Measurements from ENCODE around the gene IP6K3.

Gene IP6K3

DNA sequence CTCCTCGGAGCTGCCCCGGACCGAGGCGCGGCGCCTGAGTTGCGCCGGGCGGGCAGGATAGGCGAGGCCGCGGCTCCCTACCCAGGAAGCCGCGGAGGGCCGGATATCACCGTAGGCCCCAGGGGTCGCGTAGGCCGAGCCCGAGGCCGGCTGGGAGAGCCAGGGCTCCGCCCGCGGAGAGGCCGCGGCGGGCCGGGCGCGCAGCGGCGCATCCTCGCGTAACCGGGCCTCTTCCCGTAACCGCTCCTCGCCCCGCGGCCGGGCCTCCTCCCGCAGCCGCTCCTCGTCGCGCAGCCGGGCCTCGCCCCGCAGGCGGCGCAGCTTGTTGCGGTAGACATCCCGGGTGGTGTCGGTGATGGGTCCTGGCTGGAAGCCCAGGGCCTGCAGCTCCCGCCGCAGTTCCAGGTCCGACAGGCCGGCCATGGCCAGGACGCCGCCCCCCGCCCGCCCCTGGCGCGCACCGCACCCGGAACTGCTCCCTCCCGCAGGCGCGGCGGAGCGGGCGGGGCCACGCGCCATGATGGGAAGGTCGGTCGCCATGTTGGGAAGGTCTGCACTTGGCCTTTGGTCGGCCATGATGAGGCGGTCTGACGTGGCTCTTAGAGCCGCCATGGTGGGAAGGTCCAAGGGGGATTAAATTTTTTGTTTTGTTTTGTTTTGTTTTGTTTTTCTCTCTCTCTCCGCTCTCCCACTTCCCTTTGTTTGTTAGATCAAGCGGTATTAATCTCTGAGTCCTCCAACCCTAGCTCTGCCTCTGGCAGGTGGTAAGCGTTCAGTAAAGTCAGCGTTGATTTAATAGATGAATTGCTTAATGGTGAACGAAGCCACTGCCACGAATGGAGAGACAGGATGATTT is 42.2 kb upstream of the IP6K3 start, which contains the start of gene LEMD2:
Gene LEMD2, minus strand, starts transcription at position 437 of the 856 bp plus-strand sequence. Its CDS starts 14 bp downstream, at position 423.
- peaks cover 15% of the 10 kb centered on the region for H3K4me1 ChIP-seq (ENCODE audit: insufficient read depth, insufficient read length)
- peak within 1 kb of the TSS; percentile 96 for H3K9ac ChIP-seq (ENCODE audit: insufficient read length, low read depth)
- peak; percentile 99 for TF ChIP-seq YY1 (IDR thresholded peaks at IDR 0.05; ENCODE audit: insufficient read depth, insufficient read length)
- TF ChIP-seq SUZ12 (IDR thresholded peaks at IDR 0.05; ENCODE audit: extremely low read depth, insufficient read depth, insufficient read length): no peak
- TF ChIP-seq ZNF274 (IDR thresholded peaks at IDR 0.05; ENCODE audit: low read depth, low read length): no peak
- peak; percentile 84 for DNase-seq (ENCODE audit: low read depth, low spot score)
- H3K9me3 ChIP-seq (ENCODE audit: insufficient read depth, low read length): no peaks in the 10 kb centered on the region
- H3K27me3 ChIP-seq (ENCODE audit: insufficient read depth, insufficient read length): no peaks in the 10 kb centered on the region
- peak within 1 kb of the TSS; percentile 85 for H3K4me3 ChIP-seq (ENCODE audit: insufficient read length, low read depth)
- peaks cover 22% of the 10 kb centered on the region for H3K36me3 ChIP-seq (ENCODE audit: insufficient read depth, insufficient read length, low read length)

DNA sequence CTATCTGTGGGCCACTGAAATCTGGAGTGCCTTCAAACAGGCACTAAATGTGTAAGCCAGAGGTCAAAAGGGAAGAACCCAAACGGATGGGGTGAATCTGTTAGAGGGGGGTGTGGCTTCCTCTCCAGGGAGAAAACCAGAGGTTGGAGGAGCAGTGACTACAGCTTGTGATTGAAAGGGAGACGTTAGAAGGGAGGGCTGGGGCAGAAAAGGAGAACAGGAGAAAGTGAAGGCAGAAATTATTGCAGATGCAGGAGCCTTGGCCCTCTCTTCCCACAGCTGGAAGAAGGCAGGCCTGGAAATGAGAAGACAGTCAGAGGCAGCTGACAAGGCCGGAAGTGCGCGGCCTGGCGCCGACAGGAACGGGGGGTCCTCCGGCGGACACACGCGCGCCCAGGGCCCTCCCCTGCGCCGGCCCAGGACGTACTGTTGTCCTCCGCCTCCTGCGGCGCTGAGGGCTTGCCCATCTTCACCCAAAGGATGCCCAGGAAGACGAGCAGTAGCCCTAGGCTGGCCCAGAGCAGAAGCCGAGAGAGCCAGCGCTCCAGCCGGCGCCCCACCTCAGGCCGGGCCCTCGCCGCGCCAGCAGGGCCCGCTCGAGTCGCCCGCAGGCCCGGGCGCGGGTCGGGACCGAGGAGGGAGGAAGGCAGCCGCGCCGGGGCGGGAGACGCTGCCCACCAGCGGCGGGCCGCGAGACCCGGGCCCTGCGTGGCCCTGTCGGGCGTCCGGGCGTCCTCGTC is 41.4 kb upstream of the IP6K3 start:
- no peak for DNase-seq (ENCODE audit: low read depth, low spot score)
- Histone ChIP-seq H3K4me1 (ENCODE audit: insufficient read depth, insufficient read length) (peaks cover 15% of the 10 kb centered on the region), H3K9ac (ENCODE audit: insufficient read length, low read depth) (peak overlapping the region; percentile 96), H3K9me3 (ENCODE audit: insufficient read depth, low read length) (no peaks in the 10 kb centered on the region), H3K27me3 (ENCODE audit: insufficient read depth, insufficient read length) (no peaks in the 10 kb centered on the region), H3K4me3 (ENCODE audit: insufficient read length, low read depth) (peak overlapping the region; percentile 85), H3K36me3 (ENCODE audit: insufficient read depth, insufficient read length, low read length) (peaks cover 30% of the 10 kb centered on the region)
- no peak for TF ChIP-seq ZNF274 (IDR thresholded peaks at IDR 0.05; ENCODE audit: low read depth, low read length)

DNA sequence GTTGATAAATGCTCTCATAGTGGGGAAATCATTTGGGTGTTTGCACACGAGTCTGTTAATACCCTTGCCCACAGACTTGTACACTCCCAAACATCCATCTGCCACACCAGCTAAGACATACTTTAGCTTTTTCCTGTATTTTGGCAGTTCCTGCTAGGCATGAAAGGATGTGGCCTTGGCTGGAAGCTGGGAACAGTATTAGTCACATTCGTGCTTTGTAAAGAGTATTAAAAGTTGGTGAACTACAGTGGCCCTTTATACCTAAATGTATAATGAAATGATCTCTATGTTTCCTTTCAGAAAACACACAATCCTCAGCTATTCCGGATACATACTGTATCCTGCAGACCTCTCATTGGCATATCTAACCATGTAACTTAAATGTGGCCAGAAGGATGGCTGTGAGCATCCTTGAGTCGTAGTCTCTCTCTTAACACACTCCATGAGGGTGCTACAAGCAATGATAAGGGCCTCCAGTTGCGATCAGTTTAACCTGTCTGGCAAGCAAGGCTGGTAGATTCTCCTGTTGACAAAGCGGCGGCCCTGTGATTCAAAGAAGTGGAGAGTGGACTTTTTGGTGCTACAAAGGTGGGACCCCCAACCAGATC is 40.7 kb upstream of the IP6K3 start:
- Histone ChIP-seq H3K4me3 (ENCODE audit: insufficient read length, low read depth) (peak overlapping the region; percentile 85), H3K36me3 (ENCODE audit: insufficient read depth, insufficient read length, low read length) (peaks cover 37% of the 10 kb centered on the region), H3K9ac (ENCODE audit: insufficient read length, low read depth) (peak overlapping the region; percentile 96), H3K27me3 (ENCODE audit: insufficient read depth, insufficient read length) (no peaks in the 10 kb centered on the region), H3K9me3 (ENCODE audit: insufficient read depth, low read length) (no peaks in the 10 kb centered on the region), H3K4me1 (ENCODE audit: insufficient read depth, insufficient read length) (peaks cover 18% of the 10 kb centered on the region)
- DNase-seq (ENCODE audit: low read depth, low spot score): no peak
- TF ChIP-seq YY1 (IDR thresholded peaks at IDR 0.05; ENCODE audit: insufficient read depth, insufficient read length) (no peak), ZNF274 (IDR thresholded peaks at IDR 0.05; ENCODE audit: low read depth, low read length) (no peak), SUZ12 (IDR thresholded peaks at IDR 0.05; ENCODE audit: extremely low read depth, insufficient read depth, insufficient read length) (no peak)

DNA sequence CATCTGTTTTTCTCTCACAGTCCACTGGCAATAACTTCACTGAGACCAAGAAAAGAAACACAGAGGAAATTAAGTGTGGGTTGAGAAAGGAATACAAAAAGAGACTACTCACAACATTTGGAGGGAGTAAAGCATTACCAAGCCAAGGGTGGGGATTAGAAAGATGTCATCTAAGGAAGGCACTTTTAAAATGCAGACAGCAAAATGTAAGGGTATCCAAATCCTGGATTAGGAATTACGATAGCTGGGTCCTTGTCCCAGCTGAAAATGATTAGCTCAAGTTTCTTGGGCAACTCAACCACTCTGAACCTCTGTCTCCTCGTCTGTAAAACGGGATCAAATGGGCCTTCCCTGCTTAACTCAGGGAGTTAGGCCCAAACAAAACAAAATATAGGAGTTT is 40.0 kb upstream of the IP6K3 start:
- Histone ChIP-seq H3K9ac (ENCODE audit: insufficient read length, low read depth) (peak overlapping the region; percentile 96), H3K9me3 (ENCODE audit: insufficient read depth, low read length) (no peaks in the 10 kb centered on the region), H3K36me3 (ENCODE audit: insufficient read depth, insufficient read length, low read length) (peaks cover 44% of the 10 kb centered on the region), H3K4me3 (ENCODE audit: insufficient read length, low read depth) (no peak overlapping the region), H3K4me1 (ENCODE audit: insufficient read depth, insufficient read length) (peaks cover 18% of the 10 kb centered on the region), H3K27me3 (ENCODE audit: insufficient read depth, insufficient read length) (no peaks in the 10 kb centered on the region)
- no peak for DNase-seq (ENCODE audit: low read depth, low spot score)
- TF ChIP-seq YY1 (IDR thresholded peaks at IDR 0.05; ENCODE audit: insufficient read depth, insufficient read length): no peak
- TF ChIP-seq ZNF274 (IDR thresholded peaks at IDR 0.05; ENCODE audit: low read depth, low read length): no peak

DNA sequence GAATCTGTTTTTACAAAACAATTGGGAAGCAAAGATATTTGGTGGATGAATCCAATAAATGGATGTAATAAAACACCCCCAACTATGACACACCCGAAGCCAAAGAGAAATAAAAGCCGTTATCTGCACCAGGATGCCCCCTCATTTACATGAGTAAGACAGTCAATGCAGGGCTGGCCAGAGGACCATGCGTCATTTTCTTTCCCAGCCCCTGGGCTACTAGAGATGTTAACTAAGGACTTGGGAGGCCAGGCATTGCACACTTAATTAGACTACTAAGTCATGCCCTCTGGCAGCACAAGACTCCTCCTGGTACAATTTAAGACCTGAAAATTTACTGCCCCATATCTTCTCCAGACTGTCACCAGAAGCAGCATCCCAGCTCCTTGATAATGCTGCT is 39.1 kb upstream of the IP6K3 start:
- Histone ChIP-seq H3K9me3 (ENCODE audit: insufficient read depth, low read length) (no peaks in the 10 kb centered on the region), H3K4me1 (ENCODE audit: insufficient read depth, insufficient read length) (peaks cover 17% of the 10 kb centered on the region), H3K27me3 (ENCODE audit: insufficient read depth, insufficient read length) (no peaks in the 10 kb centered on the region), H3K4me3 (ENCODE audit: insufficient read length, low read depth) (no peak overlapping the region), H3K36me3 (ENCODE audit: insufficient read depth, insufficient read length, low read length) (peaks cover 46% of the 10 kb centered on the region), H3K9ac (ENCODE audit: insufficient read length, low read depth) (peak overlapping the region; percentile 5)
- no peak for DNase-seq (ENCODE audit: low read depth, low spot score)
- TF ChIP-seq YY1 (IDR thresholded peaks at IDR 0.05; ENCODE audit: insufficient read depth, insufficient read length) (no peak), SUZ12 (IDR thresholded peaks at IDR 0.05; ENCODE audit: extremely low read depth, insufficient read depth, insufficient read length) (no peak)

DNA sequence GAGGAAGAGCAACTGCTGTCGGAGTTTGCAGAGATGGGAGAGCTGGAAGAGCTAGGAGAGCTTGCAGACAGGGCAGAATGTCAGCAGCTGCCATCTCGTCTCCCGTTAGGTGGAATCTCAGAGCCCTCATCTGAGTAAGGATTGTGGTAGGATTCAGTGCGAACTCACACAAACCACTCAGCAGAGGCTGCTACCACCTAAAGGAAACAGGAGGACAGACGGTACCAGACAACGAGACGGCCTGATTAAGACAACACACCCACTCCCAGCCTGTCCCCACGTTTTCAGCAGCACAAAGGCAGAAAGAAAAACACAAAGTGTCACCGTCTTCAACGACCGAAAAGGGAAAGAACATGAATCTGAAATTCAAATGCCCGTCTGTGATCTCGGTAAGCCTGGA is 38.1 kb upstream of the IP6K3 start:
- Histone ChIP-seq H3K36me3 (ENCODE audit: insufficient read depth, insufficient read length, low read length) (peaks cover 56% of the 10 kb centered on the region), H3K4me1 (ENCODE audit: insufficient read depth, insufficient read length) (peaks cover 18% of the 10 kb centered on the region)

More for the DNA sequence above, 38.1 kb upstream of the IP6K3 start:
- Histone ChIP-seq H3K27me3 (ENCODE audit: insufficient read depth, insufficient read length) (no peaks in the 10 kb centered on the region), H3K4me3 (ENCODE audit: insufficient read length, low read depth) (no peak overlapping the region), H3K9me3 (ENCODE audit: insufficient read depth, low read length) (no peaks in the 10 kb centered on the region), H3K9ac (ENCODE audit: insufficient read length, low read depth) (peak overlapping the region; percentile 57)
- DNase-seq (ENCODE audit: low read depth, low spot score): no peak
- TF ChIP-seq YY1 (IDR thresholded peaks at IDR 0.05; ENCODE audit: insufficient read depth, insufficient read length) (no peak), ZNF274 (IDR thresholded peaks at IDR 0.05; ENCODE audit: low read depth, low read length) (no peak), SUZ12 (IDR thresholded peaks at IDR 0.05; ENCODE audit: extremely low read depth, insufficient read depth, insufficient read length) (no peak)
